Mesenchymal stem cell (in vitro differentiated cells and primary cell): ENCODE data around the gene TAL2.

Experiments
- DNase-seq: peaks from one replicate; pipeline ENCODE4 v3.0.0-alpha.2; 2013
- H2AFZ ChIP-seq: one replicate; pipeline ENCODE4 v1.6.1; 2013; ENCODE audit warnings: low read depth, mild to moderate bottlenecking, control low read depth, inconsistent platforms, low read length, moderate library complexity
- H2AK5ac ChIP-seq: 2 replicates; pipeline ENCODE4 v1.6.1; 2013; ENCODE audit warnings: low read length, moderate library complexity, mild to moderate bottlenecking, inconsistent platforms; ENCODE audit not compliant: severe bottlenecking
- H2BK120ac ChIP-seq: one replicate; pipeline ENCODE4 v1.6.1; 2013; ENCODE audit warnings: low read depth, mild to moderate bottlenecking, inconsistent platforms, low read length, moderate library complexity
- H2BK12ac ChIP-seq, 2 experiments: one replicate each; pipeline ENCODE4 v1.6.1; 2013; ENCODE audit warnings: inconsistent platforms in 2 of 2, low read length in 2 of 2, mild to moderate bottlenecking in 2 of 2, moderate library complexity in 2 of 2, control low read depth in 1 of 2
- H2BK15ac ChIP-seq: one replicate; pipeline ENCODE4 v1.6.1; 2013; ENCODE audit warnings: mild to moderate bottlenecking, low read depth, inconsistent platforms; ENCODE audit not compliant: poor library complexity, severe bottlenecking
- H2BK5ac ChIP-seq: 2 replicates; pipeline ENCODE4 v1.6.1; 2013; ENCODE audit warnings: low read depth, mild to moderate bottlenecking, low read length, control low read depth, inconsistent platforms; ENCODE audit not compliant: poor library complexity, severe bottlenecking
- H3K14ac ChIP-seq, 2 experiments: one replicate each; pipeline ENCODE4 v1.6.1; 2013; ENCODE audit warnings: inconsistent platforms in 2 of 2, low read length in 2 of 2, control low read depth in 1 of 2, mild to moderate bottlenecking in 1 of 2, moderate library complexity in 1 of 2
- H3K18ac ChIP-seq, 2 experiments: one replicate each; pipeline ENCODE4 v1.6.1; 2013; ENCODE audit warnings: inconsistent platforms in 2 of 2, low read length in 2 of 2, control low read depth in 1 of 2, low read depth in 1 of 2, mild to moderate bottlenecking in 1 of 2
- H3K23ac ChIP-seq, 2 experiments: one replicate each; pipeline ENCODE4 v1.6.1; 2013; ENCODE audit warnings: inconsistent platforms in 2 of 2, low read length in 2 of 2, mild to moderate bottlenecking in 2 of 2, moderate library complexity in 2 of 2, control low read depth in 1 of 2
- H3K27ac ChIP-seq: 2 replicates; pipeline ENCODE4 v1.5.1; 2013; ENCODE audit warnings: mild to moderate bottlenecking, moderate library complexity, low read length, control low read depth, inconsistent platforms; ENCODE audit not compliant: poor library complexity, severe bottlenecking
- H3K27me3 ChIP-seq, 2 experiments: 2 replicates each; pipeline versions ENCODE4 v1.6.1 to v1.7.0; 2013; ENCODE audit warnings: low read length in 2 of 2, mild to moderate bottlenecking in 2 of 2, moderate library complexity in 2 of 2, control low read depth in 1 of 2, inconsistent platforms in 1 of 2; ENCODE audit not compliant: control insufficient read depth in 1 of 2, insufficient read depth in 1 of 2
- H3K36me3 ChIP-seq, 2 experiments: 2 replicates each; pipeline versions ENCODE4 v1.6.1 to v1.7.0; 2013; ENCODE audit warnings: low read length in 2 of 2, control low read depth in 1 of 2, inconsistent platforms in 1 of 2, low read depth in 1 of 2, mild to moderate bottlenecking in 1 of 2; ENCODE audit not compliant: insufficient read depth in 2 of 2, control insufficient read depth in 1 of 2
- H3K4ac ChIP-seq, 2 experiments: one replicate each; pipeline ENCODE4 v1.6.1; 2013; ENCODE audit warnings: inconsistent platforms in 2 of 2, low read length in 2 of 2, mild to moderate bottlenecking in 2 of 2, moderate library complexity in 2 of 2, control low read depth in 1 of 2, low read depth in 1 of 2
- H3K4me1 ChIP-seq: 2 replicates; pipeline ENCODE4 v1.6.1; 2013; ENCODE audit warnings: low read depth, low read length, control low read depth; ENCODE audit not compliant: control insufficient read depth, insufficient read depth
- H3K4me2 ChIP-seq: 2 replicates; pipeline ENCODE4 v1.6.1; 2013; ENCODE audit warnings: low read length, mild to moderate bottlenecking, inconsistent platforms; ENCODE audit not compliant: poor library complexity, severe bottlenecking
- H3K4me3 ChIP-seq, 2 experiments: 2 replicates each; pipeline versions ENCODE4 v1.5.1 to v1.7.0; 2013; ENCODE audit warnings: low read length in 2 of 2, mild to moderate bottlenecking in 2 of 2, control low read depth in 1 of 2, low read depth in 1 of 2; ENCODE audit not compliant: insufficient read depth in 1 of 2
- H3K79me1 ChIP-seq: replicated peaks from 2 replicates; pipeline ENCODE4 v1.6.1; 2013; ENCODE audit warnings: mild to moderate bottlenecking, control low read depth, low read length, inconsistent platforms; ENCODE audit not compliant: poor library complexity, severe bottlenecking
- H3K9ac ChIP-seq: 2 replicates; pipeline ENCODE4 v1.7.0; 2013; ENCODE audit warnings: mild to moderate bottlenecking, low read length, moderate library complexity
- H3K9me3 ChIP-seq: 2 replicates; pipeline ENCODE4 v1.7.0; 2013; ENCODE audit warnings: mild to moderate bottlenecking, low read length; ENCODE audit not compliant: control insufficient read depth
- H4K8ac ChIP-seq: one replicate; pipeline ENCODE4 v1.6.1; 2013; ENCODE audit warnings: inconsistent platforms, mild to moderate bottlenecking, low read length, moderate library complexity
- H4K91ac ChIP-seq: one replicate; pipeline ENCODE4 v1.6.1; 2013; ENCODE audit warnings: mild to moderate bottlenecking, low read length, inconsistent platforms
- WGBS: methylation state at CpG from one replicate; pipeline ENCODE4 v1.1.7; 2013; ENCODE audit warnings: mixed read lengths; 5-methylcytosine and 5-hydroxymethylcytosine counted together

Gene TAL2

GRCh38 chr9:105679257-105680022 is 17.2 kb downstream of the TAL2 start:
- Histone ChIP-seq H2AK5ac (no peak overlapping the region), H3K4me1 (no peaks in the 10 kb centered on the region), H3K4ac (no peak overlapping the region), H3K27me3 (peaks cover 0 to 8% of the 10 kb centered on the region in 2 experiments), H2BK5ac (no peak overlapping the region), H3K9ac (no peak overlapping the region), H3K4me3 (no peak overlapping the region), H2BK120ac (no peak overlapping the region), H3K4me2 (no peak overlapping the region), H2AFZ (no peak overlapping the region), H3K9me3 (no peaks in the 10 kb centered on the region), H3K14ac (no peak overlapping the region), H4K8ac (no peak overlapping the region), H3K36me3 (no peaks in the 10 kb centered on the region), H3K18ac (no peak overlapping the region), H3K23ac (no peak overlapping the region), H3K27ac (no peak overlapping the region), H2BK15ac (no peak overlapping the region), H3K79me1 (no peaks in the 10 kb centered on the region), H4K91ac (no peak overlapping the region), H2BK12ac (no peak overlapping the region)
- no peak for DNase-seq
- WGBS: 96% methylated on average over 6 of the region's 8 CpGs

- WGBS: 72% methylated on average over 2 of the region's 2 CpGs
- no peak overlapping the region for H3K18ac ChIP-seq
These were observed 19.1 kb downstream of the TAL2 start for GRCh38 chr9:105681313-105681712.

GRCh38 chr9:105681724-105682123 is 19.5 kb downstream of the TAL2 start:
- no peak overlapping the region for H3K9ac ChIP-seq
- no peak overlapping the region for H3K4me3 ChIP-seq
- H4K91ac ChIP-seq: no peak overlapping the region
- H3K14ac ChIP-seq: no peak overlapping the region
- H3K27me3 ChIP-seq: peaks cover 0 to 6% of the 10 kb centered on the region in 2 experiments
- no peak overlapping the region for H3K4ac ChIP-seq
- H3K4me1 ChIP-seq: no peaks in the 10 kb centered on the region
- H3K27ac ChIP-seq: no peak overlapping the region
- H3K9me3 ChIP-seq: no peaks in the 10 kb centered on the region
- H4K8ac ChIP-seq: no peak overlapping the region
- no peak overlapping the region for H2AK5ac ChIP-seq
- H2AFZ ChIP-seq: no peak overlapping the region
- H2BK5ac ChIP-seq: no peak overlapping the region
- no peak overlapping the region for H2BK15ac ChIP-seq
- no peak overlapping the region for H2BK120ac ChIP-seq
- no peaks in the 10 kb centered on the region for H3K79me1 ChIP-seq
- no peak overlapping the region for H3K4me2 ChIP-seq
- H3K36me3 ChIP-seq: no peaks in the 10 kb centered on the region
- H3K23ac ChIP-seq: no peak overlapping the region
- peak; percentile 88 for DNase-seq
- no peak overlapping the region for H3K18ac ChIP-seq
- WGBS: no CpG with 5 or more reads among the region's 1 CpG
- no peak overlapping the region for H2BK12ac ChIP-seq

More at GRCh38 chr9:105681313-105681712, 19.1 kb downstream of the TAL2 start:
- DNase-seq: no peak
- H3K4me2 ChIP-seq: no peak overlapping the region
- H2BK120ac ChIP-seq: no peak overlapping the region
- H3K36me3 ChIP-seq: no peaks in the 10 kb centered on the region
- no peaks in the 10 kb centered on the region for H3K4me1 ChIP-seq
- no peak overlapping the region for H2BK5ac ChIP-seq
- H3K4ac ChIP-seq: no peak overlapping the region
- no peak overlapping the region for H2BK15ac ChIP-seq
- no peak overlapping the region for H2AK5ac ChIP-seq
- H4K8ac ChIP-seq: no peak overlapping the region
- no peak overlapping the region for H3K23ac ChIP-seq
- H4K91ac ChIP-seq: no peak overlapping the region
- no peak overlapping the region for H3K14ac ChIP-seq
- H3K4me3 ChIP-seq: no peak overlapping the region
- H3K79me1 ChIP-seq: no peaks in the 10 kb centered on the region
- no peak overlapping the region for H3K27ac ChIP-seq
- H3K9ac ChIP-seq: no peak overlapping the region
- H2BK12ac ChIP-seq: no peak overlapping the region
- H3K9me3 ChIP-seq: no peaks in the 10 kb centered on the region
- peaks cover 0 to 8% of the 10 kb centered on the region in 2 experiments for H3K27me3 ChIP-seq
- no peak overlapping the region for H2AFZ ChIP-seq

GRCh38 chr9:105683688-105684275 is 21.5 kb downstream of the TAL2 start:
- WGBS: 93% methylated on average over 1 of the region's 1 CpG
- Histone ChIP-seq H3K14ac (no peak overlapping the region), H3K4ac (no peak overlapping the region), H3K4me3 (no peak overlapping the region), H3K23ac (no peak overlapping the region), H3K9ac (no peak overlapping the region), H3K9me3 (no peaks in the 10 kb centered on the region), H2BK5ac (no peak overlapping the region), H2BK12ac (no peak overlapping the region), H4K91ac (no peak overlapping the region), H4K8ac (no peak overlapping the region), H3K4me1 (no peaks in the 10 kb centered on the region), H2BK15ac (no peak overlapping the region), H2AFZ (no peak overlapping the region), H2BK120ac (no peak overlapping the region), H3K18ac (no peak overlapping the region), H3K27ac (no peak overlapping the region), H3K36me3 (no peaks in the 10 kb centered on the region), H3K27me3 (peaks cover 0 to 3% of the 10 kb centered on the region in 2 experiments), H2AK5ac (no peak overlapping the region), H3K79me1 (no peaks in the 10 kb centered on the region), H3K4me2 (no peak overlapping the region)
- no peak for DNase-seq
